GM19023 (cell line): Measurements from ENCODE around the gene TMEM161B.
"Not testable (repeated sequence)": the region's sequence is repeated elsewhere in the genome, so short reads cannot be mapped to it uniquely, and the experiment has no call there.

Experiments
- ATAC-seq: cut with Tn5 transposase; IDR thresholded peaks from one replicate; pipeline ENCODE4 v1.9.1; 2021; ENCODE audit warnings: mild to moderate bottlenecking, moderate library complexity; ENCODE audit not compliant: unreplicated experiment

The TMEM161B gene

DNA sequence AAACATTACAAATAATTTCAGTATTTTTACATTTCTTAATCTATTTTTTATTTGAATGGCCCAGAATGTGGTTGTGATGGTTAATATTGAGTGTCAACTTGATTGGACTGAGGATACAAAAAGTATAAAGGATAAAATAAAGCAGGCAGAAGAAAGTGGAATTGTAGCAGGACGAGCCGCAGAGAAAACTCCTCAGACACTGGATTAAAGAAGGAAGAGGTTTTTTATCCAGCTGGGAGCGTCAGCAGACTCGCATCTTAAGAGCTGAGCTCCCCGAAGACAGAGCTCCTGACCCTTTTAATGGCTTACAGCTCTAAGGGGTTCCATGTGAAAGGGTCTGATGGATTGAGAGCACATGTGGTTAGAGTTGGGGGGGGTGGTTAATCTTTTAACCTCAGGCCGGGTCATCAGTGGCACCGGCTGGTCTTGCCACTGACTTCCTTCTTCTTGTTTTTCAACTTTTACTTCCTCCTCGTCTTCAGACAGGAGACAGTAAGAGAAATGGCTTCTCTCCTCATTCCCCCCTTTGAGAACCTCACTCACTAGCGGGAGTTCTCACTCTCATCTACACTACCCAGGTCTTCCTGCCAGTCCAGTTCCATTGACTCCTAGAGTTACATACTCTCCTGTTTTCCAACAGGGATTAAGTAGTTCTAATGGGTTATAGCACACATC lies 80.0 kb downstream of the TMEM161B start:
- no peak for ATAC-seq

DNA sequence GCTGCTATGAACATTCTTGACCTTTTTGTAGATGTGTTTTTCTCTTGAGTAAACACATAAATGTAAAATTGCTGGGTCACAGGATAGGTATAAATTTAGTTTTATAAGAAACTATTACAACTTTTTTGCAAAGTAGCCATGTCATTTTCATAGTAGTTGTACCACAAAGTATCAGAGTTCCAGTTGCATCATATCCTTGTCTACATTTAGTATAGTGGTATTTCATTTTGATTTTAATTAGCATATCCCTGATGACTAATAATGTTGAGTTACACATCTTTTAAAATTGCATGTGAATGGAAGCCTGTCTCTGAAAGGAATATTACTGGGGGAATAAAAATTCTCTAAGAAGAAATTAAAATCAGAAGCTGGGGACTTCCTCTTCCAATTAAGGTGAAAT lies 85.4 kb downstream of the TMEM161B start:
- no peak for ATAC-seq

DNA sequence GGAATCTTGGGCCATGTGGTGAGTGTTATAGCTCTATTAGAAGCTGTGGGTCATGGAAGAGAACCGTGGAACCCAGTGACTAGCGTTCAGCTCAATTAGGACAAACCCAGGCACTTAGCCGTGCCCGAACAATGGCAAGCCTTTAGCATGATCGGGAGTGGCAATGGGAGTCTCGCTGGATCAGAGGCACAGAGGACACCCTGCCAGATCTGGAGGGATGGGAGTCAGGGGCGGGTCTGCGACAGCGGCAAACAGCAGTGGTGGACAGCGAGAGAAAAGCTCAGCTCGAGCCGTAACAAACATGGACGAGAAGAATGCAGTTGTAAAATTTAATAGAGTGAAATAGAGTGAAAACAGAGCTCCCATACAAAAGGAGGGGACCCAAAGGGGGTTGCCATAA lies 91.2 kb downstream of the TMEM161B start:
- ATAC-seq: not testable (repeated sequence)

DNA sequence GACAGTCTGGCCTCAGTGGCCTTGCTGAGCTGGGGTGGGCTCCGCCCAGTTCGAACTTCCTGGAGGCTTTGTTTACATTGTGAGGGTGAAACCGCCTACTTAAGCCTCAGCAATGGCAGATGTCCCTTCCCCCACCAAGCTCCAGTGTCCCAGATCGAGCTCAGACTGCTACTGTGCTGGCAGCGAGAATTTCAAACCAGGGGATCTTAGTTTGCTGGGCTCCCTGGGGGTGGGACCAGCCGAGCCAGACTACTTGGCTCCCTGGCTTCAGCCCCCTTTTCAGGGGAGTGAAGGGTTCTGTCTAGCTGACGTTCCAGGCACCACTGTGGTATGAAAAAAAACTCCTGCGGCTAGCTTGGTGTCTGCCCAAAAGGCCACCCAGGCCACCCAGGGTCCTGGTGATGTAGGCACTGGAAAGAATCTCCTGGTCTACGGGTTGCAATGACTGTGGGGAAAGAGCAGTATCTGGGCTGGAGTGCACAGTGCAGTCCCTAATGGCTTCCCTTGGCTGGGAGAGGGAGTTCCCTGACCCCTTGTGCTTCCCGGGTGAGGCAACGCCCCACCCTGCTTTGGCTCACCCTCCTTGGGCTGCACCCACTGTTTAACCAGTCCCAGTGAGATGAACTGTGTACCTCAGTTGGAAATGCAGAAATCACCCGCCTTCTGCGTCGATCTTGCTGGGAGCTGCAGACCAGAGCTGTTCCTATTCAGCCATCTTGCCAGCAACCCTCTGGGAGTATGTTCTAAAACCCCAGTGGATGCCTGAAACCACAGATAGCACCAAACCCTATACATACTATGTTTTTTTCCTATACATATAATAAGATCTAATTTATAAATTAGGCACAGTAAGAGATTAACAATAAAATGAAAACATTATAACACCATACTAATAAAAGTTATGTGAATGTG lies 95.5 kb downstream of the TMEM161B start:
- no peak for ATAC-seq

DNA sequence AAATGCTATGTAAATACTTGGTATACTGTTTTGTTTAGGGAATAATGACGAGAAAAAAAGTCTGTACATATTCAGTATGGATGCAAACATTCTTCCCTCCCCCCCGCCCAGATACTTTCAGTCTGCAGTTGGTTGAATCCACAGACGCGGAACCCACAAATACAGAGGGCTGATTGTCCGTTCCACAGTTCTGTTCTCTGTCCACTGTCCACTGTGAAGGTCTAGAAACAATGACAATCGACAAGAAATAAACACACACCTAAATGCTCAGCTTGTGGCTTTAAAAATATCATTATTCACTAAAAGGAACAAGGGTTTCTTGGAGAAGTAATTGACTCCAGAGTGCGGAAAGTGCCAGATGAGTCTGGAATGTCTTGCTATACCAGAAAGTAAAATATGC lies 109.1 kb downstream of the TMEM161B start:
- no peak for ATAC-seq

DNA sequence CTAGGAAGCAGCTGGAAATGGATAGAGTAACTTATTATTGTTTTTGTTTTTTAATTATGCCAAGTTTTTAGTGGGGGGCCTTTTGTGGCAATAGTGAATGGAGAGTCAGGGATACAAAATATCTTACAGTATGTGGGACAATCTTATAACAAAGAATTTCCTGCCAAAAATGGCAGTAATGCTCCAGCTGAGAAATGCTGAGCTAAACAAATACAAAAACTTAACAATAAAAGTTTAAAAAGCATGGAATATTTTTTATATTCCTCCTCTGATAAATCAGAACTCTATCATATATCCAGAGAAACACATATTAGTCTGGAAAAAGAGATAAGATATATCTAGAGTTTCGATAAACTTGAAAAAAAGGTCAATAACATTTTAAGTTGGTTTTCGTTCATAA lies 110.6 kb downstream of the TMEM161B start:
- ATAC-seq: no peak

DNA sequence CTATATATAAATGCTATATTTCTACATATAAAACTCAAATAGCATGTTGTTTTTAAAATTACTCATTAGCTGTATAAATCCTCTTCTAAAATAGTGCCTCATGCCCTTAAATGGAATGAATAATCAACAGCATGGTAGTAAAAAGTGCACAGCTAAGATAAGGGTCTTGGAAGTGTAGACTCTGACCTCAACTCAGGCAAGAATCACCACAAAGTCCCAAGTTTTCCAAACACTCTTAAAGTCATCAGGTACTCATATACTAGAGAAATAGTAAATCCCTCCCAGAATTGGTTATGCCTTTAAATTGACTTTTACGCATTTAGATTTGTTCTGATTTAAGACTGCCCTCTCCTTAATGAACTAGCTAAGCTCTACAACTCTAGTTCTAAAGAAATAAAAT lies 113.8 kb downstream of the TMEM161B start:
- no peak for ATAC-seq

DNA sequence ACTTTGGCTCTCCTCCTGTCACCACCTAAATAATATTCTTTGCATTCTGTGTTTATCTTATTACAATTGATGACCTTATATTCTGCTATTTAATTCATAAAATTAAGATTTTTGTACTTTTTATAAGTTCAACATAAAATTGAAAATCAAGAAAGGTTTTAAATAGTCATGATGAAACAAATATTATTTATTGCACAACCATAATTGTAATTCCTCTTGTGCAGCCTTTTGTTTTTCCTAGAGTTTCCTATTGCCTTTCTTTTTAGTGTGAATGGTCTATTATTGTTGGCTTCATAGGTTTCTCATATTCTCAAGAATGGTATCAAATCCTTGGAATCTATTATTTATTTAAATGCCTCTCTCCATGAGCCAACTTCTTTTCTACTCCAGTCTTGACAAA lies 117.9 kb downstream of the TMEM161B start:
- no peak for ATAC-seq

DNA sequence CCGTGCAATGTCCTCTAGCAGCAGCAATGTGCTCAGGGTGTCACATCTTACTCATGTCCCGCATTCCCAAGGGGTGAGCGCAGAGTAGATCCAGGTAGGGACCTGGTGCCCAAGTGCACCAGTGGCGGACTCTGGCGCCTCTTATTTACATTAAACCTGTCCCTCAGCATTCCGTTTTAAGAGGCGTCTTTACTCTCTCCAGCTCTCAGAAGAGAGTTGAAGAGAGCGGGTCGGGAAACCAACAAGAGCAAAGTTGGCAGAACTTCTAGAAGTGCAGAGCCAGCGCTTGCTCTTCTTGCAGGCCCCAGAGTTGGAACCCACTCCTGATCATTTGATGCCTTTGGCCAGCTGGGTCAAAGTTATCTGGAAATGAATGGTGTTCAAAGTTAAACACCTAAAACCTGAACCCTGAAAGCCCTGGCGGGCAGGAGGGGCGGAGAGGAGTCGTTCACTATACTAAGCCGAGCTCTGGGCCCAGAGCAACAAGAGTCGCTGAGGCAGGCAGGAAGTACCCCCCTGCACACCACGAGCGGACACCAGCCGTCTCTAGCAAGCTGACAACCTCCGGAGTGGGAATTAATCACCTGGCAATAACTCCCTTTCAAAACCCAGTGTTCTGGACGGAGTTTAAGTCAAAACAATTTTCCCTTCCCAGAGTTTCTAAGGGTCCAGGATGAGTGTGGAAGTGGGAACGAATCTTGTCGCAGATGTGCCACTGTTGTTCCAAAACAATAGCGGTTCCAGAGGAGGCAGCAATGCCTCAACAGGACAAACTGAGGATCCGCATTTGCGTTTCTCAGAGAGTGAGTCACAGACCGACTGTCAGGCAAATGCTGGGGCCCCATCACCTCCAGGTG lies 122.8 kb downstream of the TMEM161B start:
- no peak for ATAC-seq

DNA sequence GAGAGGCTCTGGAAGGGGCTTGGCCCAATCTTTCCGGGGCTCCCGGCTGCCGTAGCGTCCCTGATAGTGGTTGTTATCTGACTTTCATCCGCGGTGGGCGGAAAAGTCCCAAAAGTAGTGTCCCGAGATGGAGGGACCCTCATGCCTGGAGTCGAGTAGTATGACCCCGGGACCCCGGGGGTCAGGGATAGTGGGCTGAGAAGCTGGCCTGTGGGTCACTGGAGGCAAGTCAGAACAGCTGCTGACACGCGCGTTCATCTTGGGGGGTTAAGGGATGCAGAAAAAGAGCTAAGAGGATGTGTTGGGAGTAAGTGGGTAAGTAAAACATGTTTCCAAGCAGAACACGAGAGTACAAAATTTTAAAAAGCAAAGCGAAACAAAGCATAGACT lies 123.4 kb downstream of the TMEM161B start:
- no peak for ATAC-seq
